ENCODE results near the gene PDIA4. TPM values are rescaled to one million over a fixed set of nuclear protein-coding genes. Genes with fewer than 3 reads are reported as not detected.
A peak's percentile ranks its signal among the peaks of the same experiment; 100 is the strongest.
"Not testable (repeated sequence)": the region's sequence is repeated elsewhere in the genome, so short reads cannot be mapped to it uniquely, and the experiment has no call there.

The PDIA4 gene
- polyA plus RNA-seq, 6 donors from 2014 or later: 66.3 to 102 (median 78.2) TPM

DNA sequence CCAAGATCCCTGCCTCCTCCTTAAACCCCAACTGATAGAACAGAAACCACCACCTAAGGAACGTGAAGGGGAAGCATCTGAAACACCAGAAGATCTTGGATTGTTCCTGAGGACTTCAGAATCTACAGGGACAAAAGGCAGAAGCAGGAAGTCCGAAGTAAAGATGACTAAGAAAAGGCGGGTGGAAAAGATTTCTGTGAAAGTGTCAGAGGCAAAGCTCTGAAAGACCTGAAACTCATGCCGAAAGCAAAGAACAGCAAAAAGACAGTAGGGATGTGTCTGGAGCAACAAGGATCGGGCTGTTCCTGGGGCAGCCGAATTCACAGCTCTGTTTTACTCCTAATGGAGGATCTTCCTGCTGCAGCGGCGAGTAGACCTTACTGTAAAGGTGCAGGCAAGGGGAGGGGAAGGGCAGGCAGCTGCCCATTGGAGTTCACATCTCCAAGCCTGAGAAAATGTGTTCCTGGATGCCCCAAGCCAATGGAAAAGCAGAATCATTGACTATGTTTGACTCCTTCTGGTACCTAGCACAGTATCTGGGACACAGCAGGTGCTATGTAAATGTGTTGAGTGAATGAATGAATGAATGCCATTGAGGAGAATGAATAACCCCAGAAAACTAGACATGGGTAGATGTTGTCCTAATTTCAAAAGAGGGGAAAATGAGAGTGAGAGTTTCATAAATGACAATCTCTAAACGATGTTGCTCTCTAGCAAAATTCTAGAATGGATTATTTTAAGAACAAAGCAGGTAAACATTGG, 40.4 kb downstream of the PDIA4 start:
- DNase-seq (no peak), ATAC-seq (ENCODE audit: low read depth in 2 of 2) (no peak)
- Mint-ChIP-seq H3K9me3 (peaks cover 0 to 5% (median 0%) of the 10 kb centered on the region in 7 donors), H3K4me1 (peaks cover 44 to 51% (median 51%) of the 10 kb centered on the region in 3 donors), H3K4me3 (peak overlapping the region; percentile 93 to 100 (median 98)), H3K36me3 (no peaks in the 10 kb centered on the region), H3K27me3 (peaks cover 0 to 5% (median 0%) of the 10 kb centered on the region in 3 donors), H3K27ac (peak overlapping the region; percentile 96 to 98 (median 97))

GRCh38 chr7:148987010-148987750, 41.1 kb downstream of the PDIA4 start:
- H3K27ac Mint-ChIP-seq: peak overlapping the region; percentile 96 to 98 (median 97)
- peaks cover 0 to 5% (median 0%) of the 10 kb centered on the region in 7 donors for H3K9me3 Mint-ChIP-seq
- peak overlapping the region; percentile 93 to 100 (median 98) for H3K4me3 Mint-ChIP-seq
- peak; percentile 80 to 84 for ATAC-seq (ENCODE audit: low read depth in 2 of 2)
- DNase-seq: peak; percentile 85
- H3K27me3 Mint-ChIP-seq: peaks cover 0 to 5% (median 0%) of the 10 kb centered on the region in 3 donors
- peaks cover 47 to 54% (median 51%) of the 10 kb centered on the region in 3 donors for H3K4me1 Mint-ChIP-seq
- no peaks in the 10 kb centered on the region for H3K36me3 Mint-ChIP-seq

DNA sequence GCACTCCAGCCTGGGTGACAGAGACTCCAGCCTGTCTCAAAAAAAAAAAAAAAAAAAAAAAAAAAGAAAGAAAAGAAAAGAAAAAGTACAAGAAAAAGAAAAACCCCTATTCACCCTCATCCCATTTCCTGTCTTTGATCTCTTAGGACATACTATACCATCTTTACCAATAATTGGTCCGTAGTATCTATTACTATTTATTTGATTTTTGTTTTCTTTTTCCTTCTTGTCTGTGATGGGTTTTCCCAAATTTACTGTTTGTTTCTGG, 41.6 kb downstream of the PDIA4 start:
- Mint-ChIP-seq H3K27me3 (peaks cover 0 to 2% (median 0%) of the 10 kb centered on the region in 3 donors), H3K4me3 (peak overlapping the region; percentile 93 to 100 (median 98)), H3K4me1 (peaks cover 47 to 54% (median 51%) of the 10 kb centered on the region in 3 donors), H3K36me3 (no peaks in the 10 kb centered on the region), H3K27ac (peak overlapping the region; percentile 96 to 98 (median 97)), H3K9me3 (peaks cover 0 to 5% (median 0%) of the 10 kb centered on the region in 7 donors)
- ATAC-seq (ENCODE audit: low read depth in 2 of 2): no peak
- no peak for DNase-seq

GRCh38 chr7:148983200-148984146, 44.8 kb downstream of the PDIA4 start:
- H3K4me3 Mint-ChIP-seq: peak overlapping the region; percentile 85 to 100 (median 94)
- peak; percentile 60 to 62 for ATAC-seq (ENCODE audit: low read depth in 2 of 2)
- H3K9me3 Mint-ChIP-seq: peaks cover 0 to 11% (median 6%) of the 10 kb centered on the region in 7 donors
- H3K36me3 Mint-ChIP-seq: no peaks in the 10 kb centered on the region
- H3K4me1 Mint-ChIP-seq: peaks cover 49 to 54% (median 51%) of the 10 kb centered on the region in 3 donors
- H3K27me3 Mint-ChIP-seq: no peaks in the 10 kb centered on the region
- peak; percentile 74 for DNase-seq
- H3K27ac Mint-ChIP-seq: peak overlapping the region; percentile 70 to 99 (median 96)

DNA sequence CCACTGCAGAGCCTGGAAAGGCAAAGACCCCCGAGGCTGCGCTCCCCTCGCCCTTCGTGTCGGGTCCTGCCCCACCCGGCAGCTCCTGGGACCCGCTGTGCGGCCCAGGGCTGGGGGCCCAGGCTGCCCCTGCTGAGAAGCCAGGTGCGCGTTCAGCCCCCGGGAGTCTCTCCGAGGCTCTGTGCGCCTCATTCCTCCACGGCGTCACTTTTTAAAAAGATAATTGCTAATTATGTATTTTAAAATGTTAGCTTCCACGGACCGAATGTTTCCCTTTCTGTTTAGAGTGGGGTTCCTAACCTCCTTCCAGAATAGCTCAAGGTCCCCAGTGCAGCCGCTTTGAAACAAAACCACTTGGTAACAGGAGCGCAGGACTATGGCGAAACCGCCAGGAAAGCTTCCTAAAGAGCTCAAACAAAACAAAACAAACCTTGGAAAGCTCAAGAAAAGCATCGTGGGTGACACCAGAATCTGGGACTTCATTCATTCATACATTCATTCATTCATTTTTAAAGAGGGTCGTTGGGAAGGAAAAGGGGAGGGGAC, 45.6 kb downstream of the PDIA4 start:
- peaks cover 0 to 7% (median 6%) of the 10 kb centered on the region in 3 donors for H3K27me3 Mint-ChIP-seq
- H3K27ac Mint-ChIP-seq: peak overlapping the region in 3 of 6 donors; percentile 94 to 98 (median 95)
- peaks cover 0 to 11% (median 6%) of the 10 kb centered on the region in 7 donors for H3K9me3 Mint-ChIP-seq
- H3K4me3 Mint-ChIP-seq: peak overlapping the region; percentile 85 to 100 (median 94)
- peaks cover 42 to 46% (median 45%) of the 10 kb centered on the region in 3 donors for H3K4me1 Mint-ChIP-seq
- no peak for DNase-seq
- no peaks in the 10 kb centered on the region for H3K36me3 Mint-ChIP-seq
- no peak for ATAC-seq (ENCODE audit: low read depth in 2 of 2)

GRCh38 chr7:148979827-148980226, 48.5 kb downstream of the PDIA4 start:
- DNase-seq (no peak), ATAC-seq (ENCODE audit: low read depth in 2 of 2) (no peak)
- peaks cover 0 to 7% (median 6%) of the 10 kb centered on the region in 3 donors for H3K27me3 Mint-ChIP-seq
- H3K4me1 Mint-ChIP-seq: peaks cover 18 to 25% (median 22%) of the 10 kb centered on the region in 3 donors
- peaks cover 0 to 11% (median 6%) of the 10 kb centered on the region in 7 donors for H3K9me3 Mint-ChIP-seq
- peak overlapping the region in 1 of 8 donors; percentile 16 for H3K4me3 Mint-ChIP-seq
- H3K27ac Mint-ChIP-seq: peak overlapping the region in 1 of 6 donors; percentile 72
- no peaks in the 10 kb centered on the region for H3K36me3 Mint-ChIP-seq

GRCh38 chr7:148979072-148979471, 49.2 kb downstream of the PDIA4 start:
- not testable (repeated sequence) for DNase-seq; H3K36me3 Mint-ChIP-seq; H3K27me3 Mint-ChIP-seq; H3K4me3 Mint-ChIP-seq; H3K27ac Mint-ChIP-seq; ATAC-seq (ENCODE audit: low read depth in 2 of 2)
- Mint-ChIP-seq H3K4me1 (peaks cover 11 to 18% (median 14%) of the 10 kb centered on the region in 3 donors), H3K9me3 (peaks cover 0 to 11% (median 6%) of the 10 kb centered on the region in 7 donors)

DNA sequence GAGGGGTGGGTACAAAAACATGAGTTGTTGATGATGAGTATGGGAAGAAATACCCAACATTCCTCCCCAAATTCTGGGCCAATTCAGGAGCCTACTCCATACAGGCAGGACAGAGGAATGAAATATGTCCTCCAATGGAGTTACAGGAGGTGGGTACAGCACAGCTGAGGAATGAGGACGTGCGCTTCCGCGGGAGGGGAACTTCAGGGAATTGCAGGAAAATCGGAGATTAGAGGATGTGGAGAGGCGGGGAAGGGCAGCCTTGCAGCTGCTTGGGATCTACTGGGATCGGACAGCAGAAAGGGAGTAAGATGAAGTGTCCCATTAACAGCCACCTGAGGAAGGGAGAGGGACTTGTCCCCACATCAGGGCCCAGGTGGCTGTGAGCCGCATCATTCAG, 50.2 kb downstream of the PDIA4 start:
- H3K4me3 Mint-ChIP-seq: no peak overlapping the region
- H3K4me1 Mint-ChIP-seq: peaks cover 2 to 8% (median 5%) of the 10 kb centered on the region in 3 donors
- H3K27ac Mint-ChIP-seq: no peak overlapping the region
- ATAC-seq (ENCODE audit: low read depth in 2 of 2): no peak
- no peaks in the 10 kb centered on the region for H3K36me3 Mint-ChIP-seq
- peaks cover 0 to 16% (median 15%) of the 10 kb centered on the region in 3 donors for H3K27me3 Mint-ChIP-seq
- peaks cover 0 to 7% (median 5%) of the 10 kb centered on the region in 7 donors for H3K9me3 Mint-ChIP-seq
- no peak for DNase-seq

- ATAC-seq (ENCODE audit: low read depth in 2 of 2): no peak
- peaks cover 0 to 6% (median 5%) of the 10 kb centered on the region in 3 donors for H3K4me1 Mint-ChIP-seq
- H3K27ac Mint-ChIP-seq: no peak overlapping the region
- no peak overlapping the region for H3K4me3 Mint-ChIP-seq
- peaks cover 6 to 27% (median 21%) of the 10 kb centered on the region in 3 donors for H3K27me3 Mint-ChIP-seq
- H3K36me3 Mint-ChIP-seq: no peaks in the 10 kb centered on the region
- DNase-seq: no peak
- peaks cover 0 to 2% (median 0%) of the 10 kb centered on the region in 7 donors for H3K9me3 Mint-ChIP-seq
These were observed 52.4 kb downstream of the PDIA4 start for GRCh38 chr7:148975896-148976295.

- Mint-ChIP-seq H3K36me3 (no peaks in the 10 kb centered on the region), H3K9me3 (no peaks in the 10 kb centered on the region), H3K27me3 (peaks cover 11 to 26% (median 26%) of the 10 kb centered on the region in 3 donors), H3K4me3 (no peak overlapping the region), H3K4me1 (peaks cover 0 to 6% (median 5%) of the 10 kb centered on the region in 3 donors), H3K27ac (no peak overlapping the region)
- no peak for DNase-seq
- no peak for ATAC-seq (ENCODE audit: low read depth in 2 of 2)
These were observed 55.0 kb downstream of the PDIA4 start for GRCh38 chr7:148973256-148973655.

GRCh38 chr7:148972375-148972774, 55.9 kb downstream of the PDIA4 start:
- H3K4me3 Mint-ChIP-seq: peak overlapping the region in 1 of 8 donors; percentile 0
- H3K27ac Mint-ChIP-seq: peak overlapping the region in 3 of 6 donors; percentile 4 to 40 (median 8)
- DNase-seq: no peak
- H3K9me3 Mint-ChIP-seq: no peaks in the 10 kb centered on the region
- peaks cover 11 to 21% (median 20%) of the 10 kb centered on the region in 3 donors for H3K27me3 Mint-ChIP-seq
- H3K36me3 Mint-ChIP-seq: no peaks in the 10 kb centered on the region
- H3K4me1 Mint-ChIP-seq: peaks cover 0 to 6% (median 5%) of the 10 kb centered on the region in 3 donors
- no peak for ATAC-seq (ENCODE audit: low read depth in 2 of 2)

DNA sequence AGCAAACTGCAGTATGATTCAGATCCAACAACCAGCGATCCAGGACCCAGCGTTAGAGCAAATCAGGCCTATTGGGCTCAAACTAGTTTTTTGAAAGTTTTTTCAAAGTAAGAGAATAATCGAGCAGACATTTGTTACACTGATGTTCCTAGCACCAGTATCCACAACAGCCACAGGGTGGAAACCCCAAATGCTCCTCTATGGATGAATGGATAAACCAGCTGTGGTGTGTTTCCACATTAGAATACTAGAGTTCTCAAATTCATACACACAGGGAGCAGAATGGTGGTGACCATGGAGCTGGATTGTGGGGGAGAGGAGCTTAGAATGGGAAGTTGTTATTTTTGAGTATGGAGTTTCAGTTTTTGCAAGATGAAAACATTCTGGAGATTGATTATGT, 60.7 kb downstream of the PDIA4 start:
- ATAC-seq (ENCODE audit: low read depth in 2 of 2) (no peak), DNase-seq (no peak)
- Mint-ChIP-seq H3K27me3 (peaks cover 8 to 11% (median 10%) of the 10 kb centered on the region in 3 donors), H3K4me3 (peak overlapping the region in 1 of 8 donors; percentile 30), H3K4me1 (peaks cover 21 to 42% (median 26%) of the 10 kb centered on the region in 3 donors), H3K9me3 (peaks cover 0 to 3% (median 0%) of the 10 kb centered on the region in 7 donors), H3K27ac (no peak overlapping the region), H3K36me3 (no peaks in the 10 kb centered on the region)

Data from naive B cell (primary cell).